Parathyroid adenoma (tissue), 2 donors: ENCODE results near the gene CEACAM3.

Source experiments
- H2AFZ ChIP-seq: fragments of 300-600 bp; sonication (generic); one replicate; pipeline ENCODE4 v1.7.0; 2017; ENCODE audit warnings: antibody characterized with exemption, mild to moderate bottlenecking
- H3K27ac ChIP-seq: fragments of 300-600 bp; sonication (generic); one replicate; pipeline ENCODE4 v1.7.0; 2017
- H3K27me3 ChIP-seq: fragments of 300-600 bp; sonication (generic); one replicate; pipeline ENCODE4 v1.7.0; 2017; ENCODE audit warnings: low read length; ENCODE audit not compliant: control insufficient read depth, insufficient read depth
- H3K36me3 ChIP-seq: fragments of 300-600 bp; sonication (generic); one replicate; pipeline ENCODE4 v1.7.0; 2017; ENCODE audit warnings: low read length; ENCODE audit not compliant: control insufficient read depth, insufficient read depth
- H3K4me1 ChIP-seq: fragments of 300-600 bp; sonication (generic); one replicate; pipeline ENCODE4 v1.7.0; 2017; ENCODE audit warnings: control low read depth
- H3K4me2 ChIP-seq: fragments of 300-600 bp; sonication (generic); one replicate; pipeline ENCODE4 v1.7.0; 2017; ENCODE audit warnings: low read length
- H3K4me3 ChIP-seq: fragments of 300-600 bp; sonication (generic); one replicate; pipeline ENCODE4 v1.7.0; 2017; ENCODE audit warnings: low read depth, low read length
- H3K79me2 ChIP-seq: fragments of 300-600 bp; sonication (generic); one replicate; pipeline ENCODE4 v1.7.0; 2017; ENCODE audit warnings: control low read depth
- H3K9ac ChIP-seq: fragments of 300-600 bp; sonication (generic); one replicate; pipeline ENCODE4 v1.7.0; 2017; ENCODE audit warnings: mild to moderate bottlenecking
- H3K9me3 ChIP-seq: fragments of 300-600 bp; sonication (generic); one replicate; pipeline ENCODE4 v1.7.0; 2017; ENCODE audit warnings: low read length; ENCODE audit not compliant: control insufficient read depth
- CTCF ChIP-seq: fragments of 300-600 bp; sonication (generic); IDR thresholded peaks from one replicate; pipeline ENCODE4 v1.7.0; 2017; ENCODE audit warnings: antibody characterized with exemption, mild to moderate bottlenecking
- donor health status: primary hyperparathyroidism.

The CEACAM3 gene

DNA sequence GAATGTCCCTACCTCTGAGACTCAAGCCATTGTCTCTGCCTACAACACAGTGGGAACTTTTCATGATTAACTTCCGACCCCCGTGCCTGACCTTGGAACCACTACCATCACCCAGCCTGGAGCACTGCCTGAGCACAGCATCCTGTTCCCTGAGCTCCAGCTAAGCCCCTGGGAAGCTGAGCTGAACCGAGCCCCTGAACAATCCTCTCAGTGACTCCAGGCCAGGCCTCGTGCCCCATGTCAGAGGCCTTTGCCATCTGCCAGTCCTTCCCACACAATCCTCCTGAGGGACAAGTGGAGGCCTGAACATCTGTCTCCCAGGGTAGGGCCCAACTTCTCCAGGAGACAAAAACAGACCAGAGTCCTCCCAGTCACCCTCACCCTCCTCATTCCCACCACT, 17.5 kb downstream of the CEACAM3 start:
- H3K9ac ChIP-seq = no peak overlapping the region
- no peaks in the 10 kb centered on the region for H3K9me3 ChIP-seq
- H3K36me3 ChIP-seq = no peaks in the 10 kb centered on the region
- no peak overlapping the region for H3K4me3 ChIP-seq
- H3K4me1 ChIP-seq = no peaks in the 10 kb centered on the region
- no peak overlapping the region for H3K27ac ChIP-seq
- H3K79me2 ChIP-seq = no peaks in the 10 kb centered on the region
- H3K27me3 ChIP-seq = no peaks in the 10 kb centered on the region
- H2AFZ ChIP-seq = no peak overlapping the region
- TF ChIP-seq CTCF = no peak
- no peak overlapping the region for H3K4me2 ChIP-seq

- Histone ChIP-seq H3K27ac (no peak overlapping the region), H3K27me3 (no peaks in the 10 kb centered on the region)
Observed at GRCh38 chr19:41815301-41815700, 18.9 kb downstream of the CEACAM3 start.

DNA sequence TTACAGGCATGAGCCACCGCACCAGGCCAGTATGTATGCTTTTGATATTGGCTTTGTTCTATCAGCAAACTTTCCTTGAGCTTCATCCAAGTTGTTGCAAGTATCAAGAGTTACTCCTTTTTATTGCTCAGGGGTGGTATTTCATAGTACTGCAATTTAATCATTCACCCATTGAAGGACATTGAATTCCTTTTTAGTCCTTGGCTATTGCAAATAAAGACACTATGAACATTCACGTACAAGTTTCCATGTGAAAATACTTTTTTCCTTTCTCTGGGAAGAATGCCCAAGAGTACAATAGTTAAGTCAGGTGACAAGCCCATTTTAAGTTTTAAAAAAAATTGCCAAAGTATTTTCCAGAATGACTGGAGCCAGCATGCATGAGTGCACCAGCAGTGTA, 20.4 kb downstream of the CEACAM3 start:
- Histone ChIP-seq H3K79me2 (no peaks in the 10 kb centered on the region), H3K36me3 (no peaks in the 10 kb centered on the region), H3K4me2 (no peak overlapping the region), H3K27me3 (no peaks in the 10 kb centered on the region), H3K9ac (no peak overlapping the region), H3K4me3 (no peak overlapping the region), H3K27ac (no peak overlapping the region), H2AFZ (no peak overlapping the region), H3K9me3 (no peaks in the 10 kb centered on the region), H3K4me1 (no peaks in the 10 kb centered on the region)
- TF ChIP-seq CTCF = no peak

More at GRCh38 chr19:41815301-41815700, 18.9 kb downstream of the CEACAM3 start:
- Histone ChIP-seq H3K9ac (no peak overlapping the region), H2AFZ (no peak overlapping the region), H3K79me2 (no peaks in the 10 kb centered on the region), H3K4me1 (no peaks in the 10 kb centered on the region), H3K4me2 (no peak overlapping the region), H3K9me3 (no peaks in the 10 kb centered on the region), H3K4me3 (no peak overlapping the region), H3K36me3 (no peaks in the 10 kb centered on the region)
- no peak for TF ChIP-seq CTCF

DNA sequence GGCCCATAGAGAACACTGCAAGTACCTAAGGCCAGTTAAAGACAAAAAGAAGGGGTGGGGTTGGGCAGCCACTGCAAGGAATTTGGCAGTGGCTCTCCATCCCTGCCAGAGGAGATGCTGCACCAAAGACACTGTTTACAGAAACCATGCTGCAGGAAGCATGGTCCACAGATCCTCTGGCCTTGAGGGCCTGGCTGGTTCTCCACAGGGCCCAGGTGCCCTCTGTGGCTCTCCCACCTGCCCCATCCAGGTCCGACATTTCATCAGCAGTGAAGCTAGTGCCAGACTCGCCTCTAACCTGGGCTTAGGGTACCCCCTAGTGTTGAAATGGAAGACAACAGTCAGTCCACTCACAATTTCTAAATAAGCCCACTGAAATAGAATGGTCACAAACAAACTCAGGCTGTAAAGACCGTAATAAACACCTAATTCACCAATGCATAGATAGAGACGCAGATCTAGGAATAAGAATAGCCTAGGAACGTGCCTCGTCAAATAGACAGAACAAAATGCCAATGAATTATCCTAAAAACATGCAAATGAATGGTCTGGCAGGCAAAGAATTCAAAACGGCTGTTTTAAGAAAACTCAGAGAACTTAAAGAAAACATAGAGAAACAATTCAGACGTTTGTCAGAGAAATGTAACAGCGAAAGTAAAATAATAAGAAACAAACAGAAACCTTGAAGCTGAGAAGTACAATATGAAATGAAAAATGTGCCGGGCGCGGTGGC, 24.8 kb downstream of the CEACAM3 start:
- Histone ChIP-seq H3K36me3 (no peaks in the 10 kb centered on the region), H3K79me2 (no peaks in the 10 kb centered on the region), H3K4me2 (no peak overlapping the region), H3K27ac (no peak overlapping the region), H3K9ac (no peak overlapping the region), H3K9me3 (no peaks in the 10 kb centered on the region), H2AFZ (peak overlapping the region; percentile 1), H3K4me3 (no peak overlapping the region), H3K4me1 (no peaks in the 10 kb centered on the region), H3K27me3 (no peaks in the 10 kb centered on the region)
- peak; percentile 74 for TF ChIP-seq CTCF
